Fibroblast of mammary gland (primary cell): Measurements from ENCODE around the gene MAP4K2.

Experiments used
- DNase-seq: peaks from one replicate; pipeline ENCODE4 v3.0.0-alpha.2; 2010; ENCODE audit warnings: low read depth
- H3K4me3 ChIP-seq: 2 replicates; pipeline ENCODE4 v1.5.1; 2011; ENCODE audit warnings: low read depth, mild to moderate bottlenecking, low read length, moderate library complexity; ENCODE audit not compliant: control insufficient read depth
- TF ChIP-seq, protein P1 (sequence below): conservative IDR thresholded peaks from 2 replicates; pipeline ENCODE4 v1.5.1; 2011; ENCODE audit warnings: low read depth, low read length, inconsistent platforms; ENCODE audit not compliant: control insufficient read depth, insufficient read depth

MAP4K2 gene

DNA sequence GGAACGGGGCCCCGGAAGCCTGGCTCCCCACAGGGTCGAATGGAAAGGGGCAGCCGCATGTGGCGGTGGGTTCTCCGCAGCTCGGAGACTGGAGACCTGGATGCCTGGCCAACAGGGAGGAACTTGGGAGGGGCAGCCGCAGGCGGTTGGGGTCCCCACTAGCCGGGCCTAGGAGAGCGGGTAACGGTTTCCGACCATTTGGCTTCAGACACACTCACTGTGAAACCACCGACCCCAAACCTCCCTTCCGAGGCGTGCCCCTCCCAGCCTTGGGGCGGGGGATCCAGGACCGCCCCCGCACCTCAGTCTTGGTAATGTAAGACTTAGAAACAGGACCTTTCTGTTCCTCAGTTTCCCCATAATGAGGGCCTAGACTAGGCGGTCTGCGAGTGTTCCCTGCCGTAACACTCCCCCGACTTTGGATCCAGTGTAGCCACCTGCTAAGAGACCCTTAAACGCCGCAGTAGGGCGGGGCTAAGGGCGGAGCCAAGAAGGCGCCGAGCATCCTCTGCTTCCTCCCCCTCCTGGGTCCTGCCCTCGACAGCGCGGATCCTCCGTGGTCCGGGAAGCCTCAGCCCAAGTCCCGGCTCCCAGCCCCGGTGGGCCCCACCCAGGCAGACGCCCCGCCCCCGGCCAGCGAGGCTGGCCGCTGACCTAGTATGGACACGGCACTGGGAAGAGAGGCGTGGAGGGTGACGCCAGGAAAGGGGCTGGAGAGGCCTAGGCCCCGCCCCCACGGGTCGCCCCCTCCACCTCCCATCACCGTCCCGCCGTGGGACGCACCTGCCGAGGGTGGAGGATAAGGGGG is 57.3 kb downstream of the MAP4K2 start:
- H3K4me3 ChIP-seq: peak overlapping the region; percentile 8
- DNase-seq: peak; percentile 48

DNA sequence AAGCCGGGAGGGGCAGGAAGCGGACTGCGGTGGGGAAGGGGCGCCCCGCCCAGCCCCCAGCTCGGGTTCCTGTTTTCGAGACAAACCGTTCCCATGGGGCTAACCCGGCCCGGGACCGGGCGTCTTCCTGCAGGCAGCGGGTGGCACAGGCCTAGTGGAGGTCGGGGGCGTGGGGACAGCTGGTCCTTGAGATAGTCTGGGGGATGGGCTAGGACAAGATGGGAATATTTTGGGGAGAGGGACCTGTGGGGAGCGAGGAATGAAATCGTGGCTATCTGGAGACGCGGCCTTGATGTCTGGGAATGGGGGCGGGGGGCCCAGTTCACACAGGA is 57.9 kb downstream of the MAP4K2 start:
- DNase-seq: no peak
- TF ChIP-seq, protein P1, sequence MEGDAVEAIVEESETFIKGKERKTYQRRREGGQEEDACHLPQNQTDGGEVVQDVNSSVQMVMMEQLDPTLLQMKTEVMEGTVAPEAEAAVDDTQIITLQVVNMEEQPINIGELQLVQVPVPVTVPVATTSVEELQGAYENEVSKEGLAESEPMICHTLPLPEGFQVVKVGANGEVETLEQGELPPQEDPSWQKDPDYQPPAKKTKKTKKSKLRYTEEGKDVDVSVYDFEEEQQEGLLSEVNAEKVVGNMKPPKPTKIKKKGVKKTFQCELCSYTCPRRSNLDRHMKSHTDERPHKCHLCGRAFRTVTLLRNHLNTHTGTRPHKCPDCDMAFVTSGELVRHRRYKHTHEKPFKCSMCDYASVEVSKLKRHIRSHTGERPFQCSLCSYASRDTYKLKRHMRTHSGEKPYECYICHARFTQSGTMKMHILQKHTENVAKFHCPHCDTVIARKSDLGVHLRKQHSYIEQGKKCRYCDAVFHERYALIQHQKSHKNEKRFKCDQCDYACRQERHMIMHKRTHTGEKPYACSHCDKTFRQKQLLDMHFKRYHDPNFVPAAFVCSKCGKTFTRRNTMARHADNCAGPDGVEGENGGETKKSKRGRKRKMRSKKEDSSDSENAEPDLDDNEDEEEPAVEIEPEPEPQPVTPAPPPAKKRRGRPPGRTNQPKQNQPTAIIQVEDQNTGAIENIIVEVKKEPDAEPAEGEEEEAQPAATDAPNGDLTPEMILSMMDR: no peak
- peak overlapping the region; percentile 9 for H3K4me3 ChIP-seq

More for the DNA sequence above, 57.3 kb downstream of the MAP4K2 start:
- TF ChIP-seq, protein P1: no peak

DNA sequence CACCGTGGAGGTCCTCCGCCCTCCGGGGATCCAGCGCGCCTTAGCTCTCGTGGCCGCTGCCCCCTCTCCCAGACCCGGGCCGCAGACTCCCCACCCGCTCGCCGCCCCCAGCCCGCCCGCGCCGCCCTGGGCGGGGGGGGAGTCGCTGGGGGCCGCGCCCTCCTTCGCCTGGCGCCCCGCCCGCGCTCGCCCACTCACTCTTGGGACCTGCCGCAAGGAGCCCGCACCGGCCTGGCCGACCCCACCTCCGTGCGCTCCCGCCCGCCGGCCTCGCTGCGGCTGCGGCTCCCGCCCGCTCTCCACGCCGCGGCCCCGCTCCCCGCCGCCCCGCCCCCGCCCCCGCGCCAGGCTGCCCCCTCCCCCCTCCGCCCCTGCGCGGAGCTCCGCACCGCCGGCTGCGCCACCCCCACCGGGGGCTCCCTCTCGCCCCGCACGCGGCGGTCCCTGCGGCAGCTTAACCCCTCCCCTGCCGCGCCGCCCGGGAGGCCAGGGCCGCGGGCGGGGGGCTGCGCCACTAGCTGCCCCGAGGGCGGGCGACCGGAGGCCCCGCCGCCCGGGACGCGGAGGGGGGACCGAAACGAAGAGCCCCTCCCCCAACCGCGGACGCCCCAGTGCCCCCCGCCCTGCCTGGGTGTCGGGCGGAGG is 58.3 kb downstream of the MAP4K2 start:
- TF ChIP-seq, protein P1: no peak
- DNase-seq: no peak
- no peak overlapping the region for H3K4me3 ChIP-seq

DNA sequence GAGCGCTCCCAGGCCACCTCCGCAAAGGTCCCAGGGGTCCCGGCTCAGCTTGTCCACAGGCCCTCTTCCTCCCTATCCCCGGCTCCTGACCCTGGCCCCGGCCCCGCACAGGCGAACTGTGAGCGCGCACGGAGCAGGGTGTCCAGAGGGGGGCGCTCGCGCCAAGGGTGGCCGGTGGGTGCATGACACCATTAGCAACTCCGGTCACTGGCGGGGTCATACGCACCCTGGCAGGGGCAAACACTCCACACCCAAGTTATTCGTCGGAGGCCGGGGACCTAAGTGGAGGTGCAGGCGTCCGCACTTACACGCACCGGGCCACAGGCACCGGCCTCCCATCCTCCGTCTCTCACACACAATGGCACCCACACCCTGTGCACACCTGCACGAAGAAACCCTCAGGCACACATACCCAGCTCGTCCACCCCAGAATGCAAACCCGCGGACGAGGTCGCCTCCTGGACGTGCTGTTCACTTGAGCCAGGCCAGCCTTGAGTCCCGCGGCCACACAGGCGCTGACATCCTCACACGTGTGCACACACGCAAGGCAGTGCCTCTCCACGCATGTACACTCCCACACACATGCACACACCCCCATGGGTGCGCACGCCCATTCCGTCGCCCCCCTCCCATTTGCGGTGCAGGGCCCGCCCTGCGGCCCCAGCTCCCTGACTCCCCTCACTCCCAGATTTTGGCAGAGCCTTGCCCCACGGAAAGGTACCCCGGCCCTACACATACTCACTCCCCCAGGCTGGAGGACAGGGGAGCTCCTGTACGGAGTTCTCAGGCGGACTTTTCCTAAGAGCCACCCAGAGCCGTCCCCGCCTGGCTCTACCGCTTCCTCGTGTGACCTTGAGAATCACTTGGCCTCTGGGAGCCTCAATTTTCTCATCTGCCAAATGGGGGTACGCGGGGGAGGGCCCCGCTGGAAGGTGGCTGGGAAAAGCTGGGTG is 59.1 kb downstream of the MAP4K2 start, which contains the start of gene RASGRP2:
RASGRP2 (minus strand) TSS at position 552 of the 953 bp plus-strand sequence. CDS start 1,276 bp downstream, outside the sequence.
- peak; percentile 25 for DNase-seq
- TF ChIP-seq, protein P1: peak; percentile 42
- H3K4me3 ChIP-seq: no peak within 1 kb of the TSS

DNA sequence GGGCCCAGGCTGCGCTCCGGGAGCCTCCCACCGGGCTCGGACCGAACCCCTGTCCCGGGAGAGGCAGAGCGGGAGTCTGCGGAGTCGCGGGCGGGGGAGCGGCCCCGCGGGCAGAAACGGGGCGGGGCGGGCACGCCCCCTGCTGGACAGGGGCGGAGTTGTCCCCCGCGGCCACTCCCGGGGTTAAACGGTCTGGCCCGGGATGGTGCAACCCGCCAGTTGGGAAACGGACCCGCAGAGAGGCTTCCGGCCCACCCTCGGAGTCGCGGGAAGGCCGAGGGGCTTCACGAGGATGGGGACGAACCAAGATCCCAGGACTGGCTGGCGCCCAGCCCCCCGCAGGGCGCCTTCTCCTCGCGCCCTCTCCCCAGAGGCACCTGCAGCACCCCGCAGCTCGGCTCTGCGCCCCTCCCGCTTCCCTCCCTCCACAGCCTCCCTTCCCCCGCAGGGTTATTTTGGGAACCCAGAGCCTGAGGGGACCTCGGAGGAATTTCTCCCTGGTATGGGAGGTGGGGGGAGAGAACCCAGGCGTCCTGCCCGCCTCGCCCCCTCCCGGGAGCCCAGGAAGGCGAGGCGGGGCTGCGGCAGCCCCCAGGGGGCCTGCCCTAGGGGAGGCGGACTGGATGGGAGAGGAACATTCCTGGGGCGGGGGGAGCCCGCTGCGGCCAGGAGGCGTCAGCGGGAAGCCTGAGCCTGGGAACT is 60.0 kb downstream of the MAP4K2 start:
- TF ChIP-seq, protein P1: peak; percentile 51
- H3K4me3 ChIP-seq: peak overlapping the region; percentile 26
- DNase-seq: no peak

DNA sequence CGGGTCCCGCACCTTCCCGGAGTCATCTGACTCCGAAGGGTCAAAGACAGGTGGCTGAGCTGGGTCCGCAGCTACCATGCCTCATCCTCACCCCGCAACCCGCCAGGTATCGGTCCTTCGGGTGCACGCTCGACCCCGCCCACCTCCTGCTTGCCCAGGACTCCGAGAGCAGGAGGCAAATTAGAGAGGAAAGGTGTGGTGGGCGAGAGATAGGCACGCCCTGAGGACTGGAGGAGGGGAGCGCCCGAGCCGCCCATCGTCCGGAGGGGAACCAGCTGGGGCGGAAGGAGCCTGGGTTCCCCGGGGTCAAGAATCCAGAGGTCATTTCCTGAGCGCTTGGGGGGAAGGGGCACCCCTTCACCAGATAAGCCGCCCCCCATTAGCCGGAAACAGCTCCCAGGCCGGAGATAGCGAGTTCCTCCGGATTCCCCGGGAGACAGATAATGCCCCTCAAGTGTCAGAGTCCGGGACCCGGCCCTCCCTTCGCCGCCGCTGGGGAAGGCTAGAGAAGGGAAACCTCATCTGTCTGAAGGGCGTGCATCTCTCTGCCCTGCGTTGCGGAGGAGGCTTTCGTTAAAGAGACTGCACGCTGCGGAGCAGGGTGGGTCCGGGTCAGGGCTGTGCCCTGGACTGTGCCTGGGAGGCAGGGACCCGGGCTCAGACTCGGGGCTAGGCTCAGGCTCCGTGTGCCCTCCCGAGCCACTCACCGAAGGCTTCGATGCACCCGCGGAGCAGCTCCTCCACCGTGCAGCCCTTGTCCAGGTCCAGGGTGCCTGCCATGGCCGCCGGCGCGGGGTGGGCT is 60.7 kb downstream of the MAP4K2 start:
- no peak for DNase-seq
- TF ChIP-seq, protein P1: no peak

More for the DNA sequence above, 60.7 kb downstream of the MAP4K2 start:
- peak overlapping the region; percentile 26 for H3K4me3 ChIP-seq
